NK-92 (cell line): ENCODE data around the gene CASS4.

Experiments used
- DNase-seq: peaks from one replicate; lab custom pipeline; 2025; ENCODE audit not compliant: unreplicated experiment; lab: John Stamatoyannopoulos, UW

Gene CASS4

GRCh38 chr20:56422824-56423189 lies 10.7 kb downstream of the CASS4 start:
- DNase-seq = no peak

GRCh38 chr20:56423211-56423610 lies 11.2 kb downstream of the CASS4 start:
- no peak for DNase-seq

GRCh38 chr20:56423886-56424285 lies 11.8 kb downstream of the CASS4 start:
- DNase-seq = no peak

- DNase-seq = no peak
Measured at GRCh38 chr20:56424931-56425330, 12.9 kb downstream of the CASS4 start.

- no peak for DNase-seq
Measured at GRCh38 chr20:56426026-56426425, 14.0 kb downstream of the CASS4 start.

GRCh38 chr20:56426926-56427325 lies 14.9 kb downstream of the CASS4 start:
- no peak for DNase-seq

GRCh38 chr20:56427797-56428196 lies 15.7 kb downstream of the CASS4 start:
- no peak for DNase-seq

- no peak for DNase-seq
Measured at GRCh38 chr20:56428410-56428809, 16.4 kb downstream of the CASS4 start.

GRCh38 chr20:56428881-56429280 lies 16.8 kb downstream of the CASS4 start:
- DNase-seq = no peak

GRCh38 chr20:56429502-56429901 lies 17.4 kb downstream of the CASS4 start:
- no peak for DNase-seq

GRCh38 chr20:56429941-56430340 lies 17.9 kb downstream of the CASS4 start:
- no peak for DNase-seq

- no peak for DNase-seq
Measured at GRCh38 chr20:56430461-56430860, 18.4 kb downstream of the CASS4 start.

- DNase-seq = no peak
Measured at GRCh38 chr20:56430957-56431356, 18.9 kb downstream of the CASS4 start.

- no peak for DNase-seq
Measured at GRCh38 chr20:56431471-56431870, 19.4 kb downstream of the CASS4 start.

GRCh38 chr20:56433221-56433879 lies 21.3 kb downstream of the CASS4 start:
- no peak for DNase-seq

GRCh38 chr20:56433880-56434255 lies 21.8 kb downstream of the CASS4 start:
- no peak for DNase-seq

- DNase-seq = no peak
Measured at GRCh38 chr20:56437196-56437960, 25.3 kb downstream of the CASS4 start.

- DNase-seq = no peak
Measured at GRCh38 chr20:56438284-56438683, 26.2 kb downstream of the CASS4 start.

- DNase-seq = no peak
Measured at GRCh38 chr20:56439771-56440291, 27.8 kb downstream of the CASS4 start.

GRCh38 chr20:56440346-56441007 lies 28.4 kb downstream of the CASS4 start:
- no peak for DNase-seq

GRCh38 chr20:56442389-56443365 lies 30.6 kb downstream of the CASS4 start:
- no peak for DNase-seq
